Activated T-cell treated with anti-CD3 and anti-CD28 coated beads for 24 hours (primary cell): ENCODE results near the gene LRRC27.

Source experiments
- DNase-seq: peaks from one replicate; pipeline ENCODE4 v3.0.0-alpha.2; 2020; ENCODE audit warnings: low read depth

The LRRC27 gene

GRCh38 chr10:132301371-132302330 is 30.3 kb upstream of the LRRC27 start:
- DNase-seq, result no peak

DNA sequence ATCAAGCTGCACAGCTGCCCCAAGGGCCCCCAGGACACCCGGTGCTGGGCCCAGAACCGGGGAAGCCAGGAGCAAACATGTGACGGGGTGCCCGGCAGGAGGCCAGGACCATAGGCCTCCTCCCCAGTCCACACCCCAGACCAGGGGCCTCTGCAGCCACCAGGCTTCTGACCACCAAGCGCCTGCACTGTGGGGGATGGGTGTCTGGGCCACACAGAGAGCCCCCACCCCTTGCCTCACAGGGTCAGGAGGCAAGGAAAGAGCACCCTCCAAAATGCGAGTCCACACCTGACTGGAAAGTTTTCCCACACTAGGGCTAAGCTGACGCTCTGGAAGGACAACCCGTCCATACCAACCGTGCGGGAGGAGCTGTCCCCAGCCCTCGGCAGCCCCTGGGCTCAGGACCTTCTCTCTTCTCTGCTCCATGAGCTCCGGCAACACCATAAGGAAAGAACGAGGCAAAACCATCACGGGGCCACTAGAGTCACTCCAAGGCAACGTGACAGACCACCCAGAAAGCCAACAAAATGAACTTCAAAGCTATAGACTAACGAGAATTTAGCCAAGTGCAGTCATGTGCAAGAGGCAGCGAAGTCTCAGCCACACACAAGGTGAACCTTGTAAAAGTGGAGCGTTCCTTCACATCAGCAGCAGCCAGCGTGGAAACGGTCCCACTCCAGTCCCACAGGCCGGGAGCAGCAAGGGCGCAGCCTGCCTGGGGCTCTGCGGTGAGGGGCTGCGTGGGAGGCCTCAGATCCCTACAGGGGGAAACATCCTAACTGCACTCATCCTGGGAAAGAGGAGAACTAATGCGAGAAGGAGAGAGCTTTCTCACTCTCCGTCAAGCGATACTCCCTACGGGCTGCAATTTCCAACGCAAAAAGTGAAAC is 29.3 kb upstream of the LRRC27 start:
- no peak for DNase-seq

GRCh38 chr10:132303361-132304115 is 28.5 kb upstream of the LRRC27 start:
- no peak for DNase-seq

- no peak for DNase-seq
These were observed 27.1 kb upstream of the LRRC27 start for GRCh38 chr10:132304756-132305509.

DNA sequence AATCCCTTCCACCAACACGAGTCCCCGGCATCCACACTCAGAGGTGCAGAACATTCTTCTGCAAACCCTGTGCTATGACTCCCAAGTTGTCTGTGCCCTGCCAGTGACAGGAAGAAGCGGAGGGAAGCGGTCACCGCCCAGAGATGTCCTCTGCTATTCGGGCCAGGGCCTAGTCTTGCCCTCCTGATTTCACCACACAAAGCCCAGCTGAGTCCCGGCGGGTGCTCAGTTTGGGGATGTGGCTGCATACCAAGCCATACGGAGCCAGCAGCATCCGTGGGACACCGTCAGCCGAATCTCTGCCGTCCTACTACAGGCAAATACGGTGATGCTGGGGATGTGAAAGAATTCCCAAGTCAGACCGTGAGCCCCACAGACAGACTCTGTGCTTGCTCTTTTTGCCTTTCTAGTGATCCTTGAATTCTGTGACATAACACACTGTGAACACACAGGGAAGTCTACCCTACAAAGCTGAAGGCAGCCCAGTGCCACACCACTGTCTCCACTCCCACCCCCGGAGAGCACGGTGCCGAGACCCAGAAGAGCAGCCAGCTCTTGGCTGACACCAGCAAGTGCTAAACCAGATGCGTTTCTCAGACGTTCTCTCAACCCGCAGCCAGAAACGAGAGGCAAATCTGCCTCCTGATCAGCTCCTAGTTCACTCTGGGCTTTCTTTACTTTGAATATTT is 26.2 kb upstream of the LRRC27 start:
- DNase-seq, result no peak

DNA sequence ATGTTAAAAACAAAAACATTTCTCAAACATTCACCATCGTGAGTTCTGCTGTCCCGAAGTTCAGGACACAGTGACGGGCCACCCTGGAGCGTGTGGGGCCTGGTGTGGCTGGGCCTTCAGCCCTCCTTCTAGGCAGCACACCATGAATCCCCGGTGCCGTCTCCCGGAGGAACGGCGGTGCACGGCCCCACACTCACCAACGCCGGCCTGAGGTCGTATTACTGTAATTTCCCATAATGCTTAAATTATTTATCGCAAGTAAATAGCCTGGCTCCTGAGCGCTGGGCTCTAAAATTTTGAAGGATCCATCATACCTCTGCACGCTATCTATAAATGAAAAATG is 25.7 kb upstream of the LRRC27 start:
- no peak for DNase-seq

GRCh38 chr10:132306864-132307751 is 24.9 kb upstream of the LRRC27 start:
- DNase-seq, result no peak

DNA sequence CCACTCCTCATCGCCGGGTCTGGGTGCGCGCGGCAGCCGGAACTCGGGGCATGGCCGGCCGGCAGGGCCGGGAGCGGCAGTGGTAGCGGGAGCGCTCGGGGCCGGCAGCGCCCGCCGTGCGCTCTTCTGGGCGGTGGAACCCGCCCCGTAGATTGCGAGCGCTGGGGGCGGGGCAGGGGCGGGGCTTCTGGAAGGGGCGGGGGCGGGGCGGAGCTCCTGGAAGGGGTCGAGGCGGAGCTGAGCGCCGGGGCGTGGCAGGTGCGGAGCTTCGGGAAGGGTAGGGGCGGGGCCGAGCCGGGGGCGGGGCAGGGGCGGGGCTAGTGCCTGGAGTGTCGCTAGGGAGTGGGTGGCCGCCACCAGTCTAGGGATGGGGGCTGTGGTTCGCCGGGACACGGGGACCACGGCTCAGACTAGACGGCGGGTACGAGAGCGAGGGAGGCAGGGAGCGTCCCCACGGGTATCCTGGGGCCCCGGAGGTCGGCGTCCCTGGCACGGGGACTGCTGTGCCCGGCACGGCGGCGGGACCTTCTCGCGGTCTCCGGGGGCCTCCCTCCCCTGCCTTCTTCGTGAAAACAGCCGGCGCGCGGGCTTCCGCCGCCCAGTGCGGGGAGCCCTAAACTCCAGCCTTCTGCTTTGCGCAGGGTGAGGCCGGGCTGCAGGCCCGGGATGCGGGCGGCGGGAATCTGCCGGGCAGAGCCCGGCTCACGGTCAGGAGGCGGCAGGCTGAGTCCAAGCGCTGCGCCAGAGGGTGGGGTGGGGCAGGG is 24.0 kb upstream of the LRRC27 start, which contains the start of gene STK32C:
Gene STK32C (minus strand): TSS at position 128 of the 764 bp plus-strand sequence. CDS start 117 bp downstream, at position 11.
- peak; percentile 81 for DNase-seq

DNA sequence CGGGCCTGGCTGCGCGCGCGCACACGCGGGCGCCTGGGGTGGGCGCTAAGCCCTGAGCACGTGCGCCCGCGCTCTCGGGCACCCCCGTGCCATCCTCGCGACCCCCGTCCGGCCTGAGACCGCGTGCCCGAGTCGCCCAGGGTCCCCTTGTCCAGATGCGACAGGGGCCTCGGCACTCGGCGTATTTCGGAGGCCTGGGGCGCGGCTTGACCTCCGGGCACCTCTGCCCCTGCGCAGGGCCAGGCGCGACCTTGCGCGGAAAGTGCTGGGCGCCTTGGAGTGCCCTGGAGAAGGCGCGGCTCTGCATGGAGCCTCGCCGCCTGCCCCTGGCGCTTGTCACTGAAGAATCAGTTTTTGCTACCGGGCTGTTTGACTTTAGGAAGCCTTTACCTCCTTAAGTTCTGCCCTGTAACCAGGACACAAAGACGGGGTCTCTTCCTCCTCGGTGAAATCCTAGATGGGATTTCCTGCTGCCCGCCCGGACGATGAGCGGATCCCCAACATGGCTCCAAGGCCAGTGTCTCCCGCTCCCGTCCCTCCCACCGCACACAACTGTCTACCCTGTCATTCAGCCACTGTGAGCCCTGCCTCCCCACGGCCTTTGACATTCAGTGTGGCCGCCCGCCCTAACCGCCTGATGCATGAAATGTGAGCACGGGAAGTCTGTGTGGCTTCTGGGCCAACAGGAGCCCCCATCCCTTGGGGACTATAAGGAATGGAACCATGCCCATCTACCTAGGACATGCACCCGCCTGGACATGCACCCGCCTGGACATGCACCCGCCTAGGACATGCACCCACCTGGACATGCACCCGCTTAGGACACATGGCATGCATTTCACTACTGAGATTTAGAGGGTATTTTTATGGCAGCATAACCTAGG is 23.2 kb upstream of the LRRC27 start:
- no peak for DNase-seq

DNA sequence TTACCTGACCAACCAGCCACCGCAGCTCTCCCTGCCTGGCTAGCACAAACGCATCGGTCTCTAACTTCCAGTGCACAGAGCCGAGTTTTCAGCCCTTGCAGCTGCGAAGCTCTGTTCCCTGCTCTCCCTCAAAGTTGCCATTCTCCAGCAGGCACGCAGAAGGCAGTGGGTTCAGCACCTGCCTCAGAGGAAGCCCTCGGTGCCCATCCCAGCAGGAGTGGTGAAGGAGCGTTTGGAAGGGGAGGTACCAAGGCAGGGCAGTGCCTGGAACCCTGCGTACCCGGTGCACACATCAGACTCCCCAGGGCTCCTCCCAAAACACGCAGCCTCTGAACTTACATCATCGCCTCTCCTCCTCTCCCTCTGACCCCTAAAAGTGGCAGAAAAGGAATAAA is 22.5 kb upstream of the LRRC27 start:
- no peak for DNase-seq

- DNase-seq, result no peak
These were observed 22.0 kb upstream of the LRRC27 start for GRCh38 chr10:132309879-132310591.

DNA sequence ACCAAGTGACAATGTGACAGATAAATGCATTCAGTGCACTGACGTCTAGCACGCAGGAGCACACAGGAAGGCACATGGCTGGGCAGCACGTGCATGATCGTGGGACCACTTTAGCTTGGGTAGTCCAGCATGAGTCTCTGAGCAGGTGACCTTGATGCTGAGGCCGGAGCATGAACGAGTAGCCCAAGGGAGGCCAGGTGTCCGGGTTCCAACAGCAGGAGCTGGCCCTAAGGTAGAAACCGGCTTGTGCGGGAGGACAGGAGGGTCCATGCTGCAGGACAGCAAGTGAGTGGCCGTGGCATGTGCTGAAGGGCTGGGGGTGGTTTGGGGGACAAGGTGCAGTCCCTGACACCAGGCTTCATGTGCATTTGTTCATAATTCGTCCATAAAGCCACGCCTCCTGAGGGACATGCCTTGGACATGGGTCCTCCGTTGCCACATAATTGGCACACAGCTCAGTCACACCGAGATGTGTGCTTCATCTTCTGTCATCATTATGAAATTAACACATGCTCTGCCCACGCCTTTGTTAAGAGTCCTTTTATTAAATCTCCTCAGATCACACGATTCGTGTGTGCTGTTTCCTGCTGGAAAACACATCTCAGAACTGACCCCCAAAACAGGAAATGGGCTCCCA is 21.2 kb upstream of the LRRC27 start:
- DNase-seq, result no peak

GRCh38 chr10:132311338-132311939 is 20.6 kb upstream of the LRRC27 start:
- DNase-seq, result no peak

DNA sequence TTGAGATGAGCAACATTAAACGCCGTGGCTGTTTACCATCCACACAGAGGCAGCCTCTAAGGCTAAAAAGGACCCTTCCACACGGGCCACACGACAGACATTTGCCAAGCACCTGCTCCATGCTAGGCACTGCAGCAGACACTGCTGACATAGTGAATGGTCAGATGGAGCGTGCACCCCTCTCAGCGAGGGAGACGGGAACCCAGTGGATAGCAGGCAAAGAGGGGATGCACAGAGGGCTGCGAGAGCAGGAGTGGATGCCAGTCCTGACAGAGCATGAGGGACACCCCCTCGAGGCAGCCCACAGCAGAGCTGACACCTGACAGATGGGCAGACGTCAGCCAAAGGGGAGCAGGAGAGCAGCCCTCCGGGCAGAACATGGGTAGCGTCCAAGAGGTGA is 18.7 kb upstream of the LRRC27 start:
- DNase-seq, result no peak

DNA sequence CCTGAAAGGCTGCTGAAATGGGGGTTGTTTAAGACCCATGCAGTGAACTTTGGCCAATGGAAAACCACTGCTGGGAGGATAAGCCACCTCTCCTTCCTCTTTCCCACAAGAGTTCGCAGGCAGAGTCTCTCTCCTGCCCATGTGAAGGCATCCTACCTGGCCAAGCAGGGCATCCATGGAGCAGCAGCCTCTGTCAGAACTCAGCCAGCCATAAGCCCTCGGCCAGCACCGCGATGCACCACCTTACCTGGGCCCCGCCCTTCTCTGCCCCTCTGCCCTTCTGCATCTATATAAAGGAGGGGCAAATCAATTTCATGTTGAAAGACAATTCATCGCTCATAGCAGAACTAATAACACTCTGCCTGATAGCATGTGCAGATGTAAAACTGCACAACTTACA is 18.1 kb upstream of the LRRC27 start:
- DNase-seq, result no peak

DNA sequence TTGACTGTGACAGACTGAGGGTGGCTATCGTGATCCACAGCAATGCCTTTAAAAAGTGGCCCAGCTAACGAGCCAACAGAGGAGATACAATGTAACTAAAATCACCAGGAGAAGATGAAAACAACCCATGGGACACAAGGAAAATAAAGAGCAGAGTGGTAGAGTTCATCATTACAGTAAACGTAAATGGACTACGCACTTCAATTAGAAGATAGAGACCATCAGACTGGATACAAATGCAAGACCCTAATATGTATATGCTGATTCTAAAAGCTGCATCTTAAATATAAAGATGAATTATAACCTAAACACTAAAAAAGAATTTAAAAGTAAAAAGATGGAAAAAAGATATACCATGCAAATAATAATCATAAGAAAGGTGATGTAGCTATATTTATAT is 17.7 kb upstream of the LRRC27 start:
- no peak for DNase-seq
